COLO829 (cell line): ENCODE results near the gene ACTR1B.
"Not testable (repeated sequence)": the region's sequence is repeated elsewhere in the genome, so short reads cannot be mapped to it uniquely, and the experiment has no call there.

Source experiments
- DNase-seq: peaks from one replicate; pipeline ENCODE4 v3.0.0; 2012; ENCODE audit warnings: low spot score

ACTR1B gene

DNA sequence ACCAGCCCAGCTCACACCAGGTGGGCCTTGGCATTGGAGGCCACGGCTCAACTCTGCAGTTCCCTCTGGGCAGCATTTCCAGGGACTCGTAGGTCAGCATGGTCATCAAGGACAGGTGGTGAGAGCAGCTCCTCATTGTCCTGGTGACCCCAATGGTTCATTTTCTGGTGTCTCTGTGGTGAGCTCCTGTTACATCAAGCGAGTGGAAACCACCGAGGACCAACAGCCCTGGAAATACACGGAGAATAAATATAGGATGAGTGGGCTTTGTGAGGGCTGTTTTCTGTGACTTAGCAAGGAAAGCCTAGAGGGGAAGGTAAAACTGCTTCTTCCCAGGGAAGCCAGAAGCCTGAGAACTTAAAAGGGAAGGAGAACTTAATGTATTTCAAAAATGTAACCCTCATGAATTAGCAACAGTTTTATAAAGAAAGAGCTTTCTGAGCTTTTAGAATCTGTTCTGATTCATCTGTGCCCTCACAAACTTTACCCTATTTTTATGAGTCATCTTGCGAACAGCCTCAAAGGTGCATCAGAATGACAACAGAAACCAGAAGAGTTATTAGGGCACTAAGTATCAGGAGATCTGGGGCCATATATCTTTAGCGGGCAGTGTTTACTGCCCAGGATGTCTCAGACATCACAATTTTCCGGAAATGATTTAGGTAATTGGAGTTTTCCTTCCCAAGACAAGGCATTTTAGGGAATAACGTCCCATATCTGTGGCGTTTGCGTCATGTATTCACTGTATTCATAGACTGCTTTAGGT is 24.4 kb upstream of the ACTR1B start:
- DNase-seq: no peak

DNA sequence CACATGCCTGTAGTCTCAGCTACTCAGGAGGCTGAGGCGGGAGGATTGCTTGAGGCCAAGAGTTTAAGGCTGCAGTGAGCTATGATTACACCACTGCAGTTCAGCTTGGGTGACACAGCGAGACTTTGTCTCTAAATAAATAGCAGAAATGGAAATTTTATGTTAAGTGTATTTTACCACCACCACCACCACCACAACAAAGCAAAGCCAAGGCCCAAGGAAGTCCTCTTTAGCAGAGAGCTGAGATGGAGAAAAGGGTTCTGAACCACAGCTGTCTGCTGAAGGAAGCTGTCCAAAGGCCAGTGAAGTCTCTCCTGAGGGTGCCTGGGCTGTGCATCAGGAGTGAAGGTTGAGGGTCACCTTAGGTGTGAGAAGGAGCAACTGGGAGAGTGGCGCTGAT is 23.4 kb upstream of the ACTR1B start:
- not testable (repeated sequence) for DNase-seq

- no peak for DNase-seq
Measured at GRCh38 chr2:97678298-97678697, 14.5 kb upstream of the ACTR1B start.

DNA sequence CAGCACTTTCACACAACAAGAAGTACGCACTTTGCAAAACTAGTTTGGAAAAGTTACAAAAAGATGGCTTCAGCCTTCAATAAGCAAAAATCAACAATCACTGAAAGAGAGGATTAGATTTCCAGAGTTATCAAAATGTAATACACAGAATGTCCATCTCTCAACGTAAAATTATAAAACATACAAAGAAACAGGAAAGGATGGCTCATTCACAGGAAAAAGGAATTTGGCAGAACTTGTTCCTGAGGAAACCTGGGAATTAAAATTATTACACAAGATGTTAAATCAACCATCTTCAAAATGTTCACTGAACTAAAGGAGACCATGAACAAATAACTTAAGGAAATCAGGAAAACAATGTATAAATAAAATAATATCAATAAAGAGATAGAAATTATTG is 13.6 kb upstream of the ACTR1B start:
- DNase-seq: no peak

DNA sequence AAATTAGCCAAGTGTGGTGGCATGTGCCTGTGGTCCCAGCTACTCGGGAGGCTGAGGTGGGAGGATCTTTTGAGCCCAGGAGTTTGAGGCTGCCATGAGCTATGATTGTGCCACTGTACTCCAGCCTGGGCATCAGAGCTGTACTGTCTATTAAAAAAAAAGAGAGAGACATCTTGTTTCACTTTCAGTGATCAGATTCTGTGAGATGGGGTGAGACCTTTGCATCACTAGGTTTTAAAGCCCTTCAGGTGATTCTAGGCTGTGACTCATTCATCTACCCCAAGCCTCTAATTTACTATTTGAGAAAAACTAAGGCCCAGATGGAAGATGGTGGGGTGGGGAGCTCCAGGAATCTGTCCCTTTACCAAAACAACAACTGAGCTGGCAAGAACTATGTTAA is 12.8 kb upstream of the ACTR1B start:
- no peak for DNase-seq

- DNase-seq: no peak
Measured at GRCh38 chr2:97675430-97676113, 11.7 kb upstream of the ACTR1B start.

DNA sequence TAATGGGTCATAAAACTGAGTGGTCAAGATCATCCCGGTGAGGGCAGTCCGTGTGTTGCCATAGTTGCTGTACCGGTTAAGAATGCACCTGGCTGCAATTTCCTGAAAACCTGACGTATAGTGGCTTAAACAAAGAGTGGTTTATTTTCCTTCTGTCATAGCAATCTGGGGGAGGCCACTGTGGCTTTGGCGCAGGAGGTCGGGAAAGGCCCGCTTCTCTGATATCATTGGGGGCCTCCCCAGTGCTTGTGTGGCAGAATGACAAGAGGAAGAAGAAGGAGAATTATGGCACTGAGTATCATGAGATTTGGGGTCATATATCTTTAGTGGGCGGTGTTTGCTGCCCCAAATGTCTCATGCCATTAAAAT is 10.1 kb upstream of the ACTR1B start:
- DNase-seq: no peak

DNA sequence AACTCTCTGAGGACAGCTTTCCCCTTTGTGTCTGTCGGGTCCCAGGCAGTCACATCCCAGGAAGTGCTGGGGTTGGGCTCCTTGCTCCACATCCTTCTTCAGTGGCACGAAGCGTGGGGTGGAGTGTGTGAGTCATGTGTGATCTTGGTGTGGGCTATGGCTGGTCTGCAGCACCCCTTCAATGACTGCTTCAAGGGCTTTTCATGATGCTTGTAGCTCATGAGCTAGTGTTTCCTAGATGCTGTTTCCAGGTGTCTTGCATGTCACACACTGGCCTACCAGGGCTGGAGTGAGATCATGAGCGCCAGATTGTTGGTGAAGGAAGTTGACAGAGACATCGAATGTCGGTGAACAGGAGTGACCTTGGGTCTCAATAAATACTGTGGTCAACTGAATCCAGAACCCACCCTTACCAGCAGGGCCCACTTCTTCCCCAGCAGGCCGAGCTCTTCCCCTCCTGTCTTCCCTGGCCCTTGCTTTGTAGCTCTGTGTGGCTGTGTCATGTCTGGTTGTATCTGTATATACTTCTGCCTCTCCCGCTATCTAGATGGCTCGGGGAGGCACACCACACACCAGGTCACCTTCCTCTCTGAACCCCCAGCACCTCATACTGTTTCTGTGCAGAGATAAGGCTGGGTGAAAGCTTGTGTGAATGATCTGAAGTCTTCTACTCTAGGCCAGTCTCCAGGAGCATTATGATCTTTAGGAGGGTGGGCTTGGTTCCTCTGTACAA is 9.5 kb upstream of the ACTR1B start:
- no peak for DNase-seq

GRCh38 chr2:97672606-97673140 is 8.8 kb upstream of the ACTR1B start:
- DNase-seq: not testable (repeated sequence)

GRCh38 chr2:97671526-97671925 is 7.7 kb upstream of the ACTR1B start:
- no peak for DNase-seq

GRCh38 chr2:97670471-97670870 is 6.6 kb upstream of the ACTR1B start:
- DNase-seq: no peak

GRCh38 chr2:97669448-97669847 is 5.6 kb upstream of the ACTR1B start, which contains the start of gene C2orf92:
TSS of gene C2orf92 (plus strand) at chr2:97669713. CDS start at chr2:97669789, 76 bp downstream.
- no peak for DNase-seq

GRCh38 chr2:97664636-97664970 is 759 bp upstream of the ACTR1B start:
- DNase-seq: no peak

DNA sequence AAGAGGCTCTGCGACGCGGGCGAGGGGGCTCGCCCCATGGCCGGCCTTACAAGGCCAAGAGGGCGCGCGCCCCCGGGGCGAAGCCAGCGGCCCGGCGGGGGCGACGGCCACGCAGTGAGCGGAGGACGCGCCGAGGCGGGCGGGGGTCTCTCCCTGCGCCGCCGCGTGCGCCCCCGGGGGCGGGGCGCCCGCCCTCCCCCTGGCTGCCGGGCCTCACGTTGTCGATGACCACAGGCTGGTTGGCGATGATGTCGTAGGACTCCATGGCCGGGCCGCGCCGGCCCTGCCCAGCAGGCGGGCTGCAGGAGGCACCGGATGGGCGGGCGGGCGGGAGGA is 250 bp downstream of the ACTR1B start:
- DNase-seq: no peak

- no peak for DNase-seq
Measured at GRCh38 chr2:97662895-97663625, 784 bp downstream of the ACTR1B start.

- DNase-seq: no peak
Measured at GRCh38 chr2:97662386-97662894, 1.4 kb downstream of the ACTR1B start.

DNA sequence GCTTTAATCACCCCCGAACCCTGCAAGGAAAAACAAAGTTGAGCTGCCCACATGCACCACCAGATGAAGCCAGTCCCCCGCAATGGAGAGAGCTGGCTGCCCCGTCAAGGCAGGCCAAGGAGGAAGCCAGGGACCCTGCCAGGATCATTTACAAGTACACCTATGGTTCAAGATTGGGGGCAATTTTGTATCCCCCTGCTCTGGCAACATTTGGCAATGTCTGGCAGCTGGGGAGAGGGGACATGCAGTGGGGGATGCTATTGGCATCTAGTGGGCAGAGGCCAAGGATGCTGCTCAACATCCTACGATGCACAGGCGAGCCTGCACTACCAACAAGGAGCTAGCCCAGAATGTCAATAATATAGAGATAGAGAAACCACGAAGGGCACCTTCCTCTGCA is 1.9 kb downstream of the ACTR1B start:
- no peak for DNase-seq

DNA sequence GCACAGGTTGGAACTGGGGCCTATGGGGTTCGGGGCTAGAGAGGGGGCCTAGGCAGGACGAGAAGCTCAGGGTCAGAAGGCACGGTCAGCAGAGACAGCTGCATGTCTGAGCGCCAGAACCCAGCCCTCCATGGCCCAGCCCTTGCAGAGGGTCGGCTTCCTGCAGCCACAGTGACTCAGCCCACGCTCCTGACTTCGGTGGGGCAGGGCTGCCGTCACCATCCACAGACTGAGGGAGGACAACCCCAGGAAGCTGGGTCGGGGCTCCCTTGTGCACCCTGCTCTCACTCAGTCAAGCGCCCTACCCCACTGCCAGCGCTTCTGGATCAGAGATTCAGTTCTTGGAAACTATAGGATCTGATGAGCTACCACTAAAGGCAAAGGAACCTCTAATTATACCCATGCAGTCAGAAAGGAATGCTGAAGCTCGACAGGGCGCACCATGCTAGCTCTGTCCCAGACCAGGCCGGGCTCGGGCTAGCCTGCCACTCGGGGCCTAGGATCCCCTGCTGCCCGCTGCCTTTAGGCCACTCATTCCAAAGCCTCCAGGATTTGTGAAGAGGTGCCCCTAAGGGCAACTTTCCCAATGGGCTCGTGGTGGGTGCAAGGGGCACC is 3.0 kb downstream of the ACTR1B start:
- no peak for DNase-seq

- DNase-seq: no peak
Measured at GRCh38 chr2:97660044-97660774, 3.6 kb downstream of the ACTR1B start.

GRCh38 chr2:97659256-97660043 is 4.4 kb downstream of the ACTR1B start:
- no peak for DNase-seq
